SK-MEL-5 (cell line): ENCODE data around the gene AMER3. TPM values are rescaled to one million over a fixed set of nuclear protein-coding genes. Genes with fewer than 3 reads are reported as not detected.

Experiments
- DNase-seq: peaks from one replicate; pipeline ENCODE4 v3.0.0-alpha.2; 2016; ENCODE audit warnings: low read depth, low spot score
- in situ Hi-C: cut with HindIII; loops from 2 replicates; pipeline ENCODE4 v1.10.0; 2016; ENCODE audit warnings: low sequenced_read_pairs, high pct_unique_total_duplicates, low pct_unique_long_range_greater_than_20kb
- total RNA-seq: library from RNA; depleted of rRNA; stranded (reverse); fragments of >200 nt; shearing (Covaris generic); gene quantifications from 2 replicates; pipeline ENCODE4 v1.2.3, GENCODE V29; 2014

The AMER3 gene
- total RNA-seq, 1 experiment from 2014 or later = not detected

- DNase-seq = no peak
- in situ Hi-C loops = no loop called here
These were observed 11.5 kb downstream of the AMER3 start for GRCh38 chr2:130766711-130767407.

DNA sequence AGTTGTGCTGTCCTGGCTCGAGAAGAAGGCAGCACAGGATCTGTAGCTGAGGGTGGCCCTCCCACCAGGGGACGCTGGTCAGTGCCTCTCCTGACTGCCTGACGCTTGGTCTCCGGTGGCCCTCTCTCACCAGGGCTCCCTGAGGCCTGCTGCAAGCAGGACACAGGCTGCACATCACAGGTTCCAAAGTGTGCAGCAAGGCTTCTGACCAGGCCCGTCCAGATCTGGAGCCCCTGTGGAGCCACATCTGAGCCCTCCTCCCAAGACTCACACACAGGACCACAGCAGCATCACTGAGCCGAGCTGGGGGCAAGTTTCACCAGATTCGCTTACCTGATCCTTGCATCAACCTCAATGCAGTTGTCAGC is 12.1 kb downstream of the AMER3 start:
- in situ Hi-C loops = no loop called here
- no peak for DNase-seq

GRCh38 chr2:130768191-130768855 is 13.0 kb downstream of the AMER3 start:
- DNase-seq = peak; percentile 21
- in situ Hi-C loops = no loop called here

DNA sequence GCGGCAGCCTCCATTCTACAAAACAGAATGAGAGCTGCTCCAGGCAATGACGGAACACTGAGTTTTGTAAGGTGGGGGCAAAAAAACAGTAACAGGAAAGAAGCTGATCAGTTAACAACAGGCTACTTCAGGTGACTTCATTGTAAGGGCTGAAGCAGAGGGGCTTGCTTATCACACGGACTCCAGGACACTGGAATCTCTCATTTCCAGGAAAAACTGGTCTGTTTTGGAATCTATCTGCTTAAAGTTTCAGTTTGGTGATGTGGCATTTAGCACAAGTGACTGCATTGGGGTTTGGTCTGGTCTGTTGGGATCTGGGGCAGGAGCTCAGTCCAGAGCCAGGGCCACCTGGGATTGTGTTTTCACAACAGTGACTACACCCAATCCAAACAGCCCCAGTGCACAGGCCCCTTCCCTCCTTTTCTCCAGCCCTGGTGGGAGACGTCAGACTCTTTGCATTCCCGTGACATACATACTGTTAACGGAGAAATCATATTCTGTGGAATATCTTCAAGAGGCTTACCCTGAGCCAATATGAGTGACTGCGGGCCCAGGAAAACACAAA is 14.1 kb downstream of the AMER3 start:
- no peak for DNase-seq
- in situ Hi-C loops = no loop called here

GRCh38 chr2:130776550-130776949 is 21.2 kb downstream of the AMER3 start:
- peak; percentile 13 for DNase-seq
- in situ Hi-C loops = no loop called here

- in situ Hi-C loops = no loop called here
- no peak for DNase-seq
These were observed 23.4 kb downstream of the AMER3 start for GRCh38 chr2:130778781-130779180.

DNA sequence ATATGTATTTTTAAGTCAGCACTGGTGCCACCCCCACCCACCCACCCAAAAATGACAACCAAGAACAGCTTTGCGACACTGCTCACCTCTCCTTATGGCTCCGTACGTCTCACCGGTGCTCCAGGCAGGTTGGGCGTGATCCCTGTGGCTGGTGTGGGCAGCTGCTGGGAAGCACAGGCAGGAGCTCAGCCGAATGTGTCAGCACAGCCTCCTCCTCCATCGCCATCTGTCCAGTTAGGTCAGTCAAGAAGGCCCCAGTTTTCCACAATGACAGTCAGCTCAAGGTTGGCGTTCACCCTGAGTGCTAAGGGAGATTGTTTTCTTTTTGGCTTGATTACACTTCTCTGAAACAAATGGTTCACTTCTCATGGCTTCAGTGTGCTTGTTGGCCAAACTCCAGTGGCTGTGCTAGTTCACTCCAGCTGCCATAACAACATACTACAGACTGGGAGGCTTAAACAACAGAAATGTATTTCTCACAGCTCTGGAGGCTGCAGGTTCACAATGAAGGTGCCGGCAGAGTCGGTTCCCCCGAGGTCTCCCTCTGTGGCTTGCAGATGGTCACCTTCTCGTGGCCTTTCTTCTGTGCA is 30.2 kb downstream of the AMER3 start:
- DNase-seq = no peak
- in situ Hi-C loops = no loop called here

DNA sequence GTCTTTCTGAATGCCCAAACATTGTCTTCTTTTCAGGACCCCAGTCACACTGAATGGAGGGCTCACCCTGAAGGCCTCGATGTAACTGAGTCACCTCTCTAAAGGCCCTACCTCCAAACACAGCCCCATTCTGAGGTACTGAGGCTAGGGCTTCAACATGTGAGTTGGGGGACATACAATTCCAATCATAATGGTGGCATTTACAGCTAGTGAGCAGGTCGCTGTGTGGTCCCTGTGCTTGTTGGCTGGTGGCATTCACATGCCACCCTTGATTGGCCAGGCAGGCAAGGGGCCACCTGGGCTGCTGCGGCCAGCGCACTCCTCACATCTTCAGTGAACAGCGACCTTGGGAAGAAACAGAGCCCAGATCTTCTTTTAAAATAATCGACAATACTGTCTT is 30.7 kb downstream of the AMER3 start:
- in situ Hi-C loops = no loop called here

GRCh38 chr2:130787841-130788240 is 32.5 kb downstream of the AMER3 start:
- in situ Hi-C loops = no loop called here
- DNase-seq = no peak

More for the DNA sequence above, 30.7 kb downstream of the AMER3 start:
- DNase-seq = no peak

- no peak for DNase-seq
- in situ Hi-C loops = no loop called here
These were observed 35.0 kb downstream of the AMER3 start for GRCh38 chr2:130790312-130790711.

DNA sequence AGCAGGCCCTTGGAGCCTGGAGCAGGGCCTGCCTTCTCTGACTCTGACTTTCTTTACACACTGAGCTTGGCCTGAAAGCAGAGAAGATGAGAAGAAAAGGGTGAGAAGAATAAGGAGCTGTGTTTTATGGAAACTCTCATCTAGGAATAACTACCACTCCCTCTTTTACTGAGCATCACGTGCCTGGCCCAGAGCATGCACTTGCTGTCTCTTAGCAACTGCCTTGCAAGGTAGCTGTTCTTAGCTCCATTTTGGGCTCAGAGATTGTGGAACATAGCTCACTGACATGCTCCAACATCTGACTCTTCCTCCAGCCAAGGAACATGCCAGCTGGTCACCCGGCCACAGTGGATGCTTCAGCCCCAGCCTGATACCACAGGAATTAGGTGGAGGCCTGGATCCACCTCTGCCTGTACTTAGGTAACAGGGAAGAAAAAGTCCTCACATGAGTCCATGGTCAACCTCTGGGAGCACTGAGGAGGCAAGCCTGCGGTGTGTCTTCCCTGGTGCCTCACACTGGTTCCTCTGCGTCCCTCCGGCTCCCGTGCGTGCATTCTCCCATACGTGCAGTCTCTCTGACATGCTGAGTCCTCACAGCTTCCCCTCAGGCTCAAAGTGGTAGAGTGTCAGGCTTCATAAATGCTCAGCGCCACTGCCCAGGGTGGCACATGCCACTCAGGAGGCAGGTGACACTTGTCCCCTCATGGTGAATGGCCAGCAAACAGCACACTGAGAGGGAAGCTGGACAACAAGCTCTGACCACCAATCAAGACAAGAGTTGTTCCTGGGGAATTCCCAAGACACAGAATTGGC is 35.7 kb downstream of the AMER3 start:
- DNase-seq = no peak
- in situ Hi-C loops = no loop called here

DNA sequence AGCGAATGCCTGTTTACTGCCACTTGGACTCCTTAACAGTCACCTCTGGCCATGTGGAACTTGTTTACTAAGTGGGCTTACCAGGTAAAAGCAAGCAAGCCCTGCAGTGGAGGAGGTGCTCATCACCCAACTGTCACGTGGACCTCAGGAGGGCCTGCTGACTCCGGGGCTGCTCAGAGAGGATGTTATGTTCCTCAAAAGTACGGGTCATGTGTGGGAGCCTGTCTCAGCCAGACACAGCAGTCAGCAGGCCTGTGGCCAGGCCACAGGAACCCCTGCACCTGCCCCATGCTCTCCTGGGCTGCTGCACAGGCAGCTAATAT is 36.2 kb downstream of the AMER3 start:
- DNase-seq = peak; percentile 24
- in situ Hi-C loops = no loop called here

DNA sequence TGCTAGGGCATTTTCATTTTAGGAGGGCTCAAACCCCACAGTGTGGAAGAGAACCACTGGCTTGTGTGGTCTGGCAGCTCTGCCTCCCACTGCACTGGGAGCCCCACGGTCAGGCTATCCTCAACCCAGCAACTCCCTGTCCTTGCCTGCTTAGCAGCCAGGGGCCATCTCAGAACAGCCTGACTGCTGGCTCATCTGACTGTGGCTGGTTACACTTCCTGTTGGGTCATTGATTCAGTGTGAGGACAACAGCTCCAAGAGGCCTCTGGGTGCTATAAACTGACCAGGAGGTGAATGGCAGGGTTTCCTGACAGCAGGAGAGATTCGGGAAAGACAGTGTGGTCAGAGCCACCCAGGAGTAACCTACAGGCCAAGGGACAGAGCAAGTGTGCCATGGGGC is 40.1 kb downstream of the AMER3 start:
- peak; percentile 16 for DNase-seq
- in situ Hi-C loops = no loop called here

DNA sequence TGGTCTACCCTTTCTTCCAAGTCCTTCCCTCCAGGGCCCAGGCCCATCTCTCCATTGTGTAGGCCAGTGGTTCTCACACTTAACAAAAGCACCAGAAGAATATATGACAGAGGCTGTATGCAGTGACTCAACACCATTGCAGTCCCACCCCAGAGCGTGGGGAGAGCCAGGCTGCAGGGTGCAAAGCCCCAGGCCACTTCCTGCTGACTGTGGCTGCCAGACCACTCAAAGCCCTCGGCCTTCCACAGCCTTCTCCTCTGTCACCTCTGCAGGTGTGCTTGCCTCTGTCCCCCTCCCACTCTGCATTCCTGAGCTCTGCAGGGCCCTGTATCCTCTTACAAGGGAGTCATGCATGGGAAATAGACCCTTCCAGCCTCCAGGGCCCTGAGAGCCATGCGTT is 41.0 kb downstream of the AMER3 start:
- DNase-seq = no peak
- in situ Hi-C loops = no loop called here

DNA sequence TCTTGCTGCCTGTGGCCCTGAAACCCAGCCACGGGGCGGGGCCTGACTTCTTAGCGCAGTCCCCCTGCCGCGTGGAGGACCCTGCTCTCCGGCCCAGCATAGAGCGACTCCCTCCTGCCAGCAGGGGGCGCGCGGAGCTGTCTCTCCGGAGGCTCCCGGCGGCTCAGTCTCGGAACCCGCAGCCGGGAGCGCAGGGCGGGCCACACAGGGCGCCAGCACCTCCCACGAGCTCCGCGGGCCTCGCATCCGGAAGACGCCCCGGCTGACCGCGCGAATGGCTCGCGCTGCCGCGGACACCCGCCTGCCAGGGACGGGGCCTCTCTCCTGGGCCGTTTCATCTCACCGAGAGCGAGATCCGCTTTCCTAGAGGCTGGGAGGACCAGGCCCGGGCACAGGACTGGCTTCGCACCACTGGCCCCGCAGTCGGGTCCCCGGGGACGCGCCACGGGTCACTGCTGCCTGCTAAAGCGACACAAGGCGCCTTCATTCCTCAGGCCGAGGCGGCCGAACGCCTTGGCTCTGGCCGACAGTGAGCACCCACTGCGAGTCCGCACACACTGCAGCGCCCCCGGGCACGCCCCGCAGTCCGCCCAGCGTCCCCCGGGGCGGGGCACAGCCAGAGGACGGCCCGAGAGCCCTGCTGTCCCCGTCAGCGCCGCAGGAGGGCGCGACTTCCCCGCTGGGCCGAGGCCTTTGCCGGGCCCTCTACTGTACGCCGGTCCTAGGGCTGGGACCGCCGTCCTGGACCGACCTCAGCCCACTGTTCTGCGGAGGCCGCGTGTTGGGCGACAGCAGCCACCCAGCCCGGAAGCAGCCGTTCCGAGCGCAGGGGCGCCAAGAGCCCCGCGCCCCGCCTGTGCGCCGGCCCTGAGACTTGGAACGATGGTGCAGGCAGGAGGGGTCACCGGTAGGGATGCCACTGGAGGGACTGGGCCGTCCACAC is 42.4 kb downstream of the AMER3 start:
- DNase-seq = peak; percentile 87
- in situ Hi-C loops = no loop called here

DNA sequence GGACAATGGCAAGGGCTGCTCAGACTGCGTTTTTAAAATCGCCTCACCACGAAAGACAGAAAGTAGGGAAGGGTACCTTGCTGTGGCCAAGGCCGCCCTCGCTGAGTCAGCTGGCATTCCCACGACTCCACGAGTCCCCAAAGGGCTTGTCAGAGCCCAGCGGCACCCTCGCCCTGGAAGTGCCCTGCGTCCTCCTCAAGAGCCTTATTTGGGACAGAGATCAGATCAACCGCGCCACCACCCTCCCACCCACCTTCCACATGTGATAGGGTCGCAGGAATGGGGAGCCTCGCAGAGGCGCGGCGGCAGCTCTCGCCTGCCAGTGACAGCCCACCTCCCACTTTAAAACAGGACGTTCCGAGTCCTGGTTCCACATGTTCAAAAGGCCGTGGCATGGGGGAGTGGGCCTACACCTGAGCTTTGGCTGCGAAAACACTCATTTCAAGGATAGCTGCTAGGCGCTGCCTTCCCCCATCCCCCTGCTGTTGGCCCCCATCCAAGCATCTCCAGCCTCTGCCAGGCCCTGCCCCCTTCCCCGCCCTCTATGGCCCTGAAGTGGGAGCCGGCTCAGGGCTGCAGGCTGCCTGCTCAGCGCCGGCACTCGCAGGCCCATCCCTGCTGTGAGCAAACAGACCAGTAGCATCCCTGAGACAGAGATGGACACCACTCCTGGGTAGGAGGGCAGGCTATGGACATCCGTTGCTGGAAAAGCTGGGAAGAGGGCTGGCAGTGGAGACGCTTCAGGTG is 43.3 kb downstream of the AMER3 start:
- DNase-seq = no peak
- in situ Hi-C loops = no loop called here

DNA sequence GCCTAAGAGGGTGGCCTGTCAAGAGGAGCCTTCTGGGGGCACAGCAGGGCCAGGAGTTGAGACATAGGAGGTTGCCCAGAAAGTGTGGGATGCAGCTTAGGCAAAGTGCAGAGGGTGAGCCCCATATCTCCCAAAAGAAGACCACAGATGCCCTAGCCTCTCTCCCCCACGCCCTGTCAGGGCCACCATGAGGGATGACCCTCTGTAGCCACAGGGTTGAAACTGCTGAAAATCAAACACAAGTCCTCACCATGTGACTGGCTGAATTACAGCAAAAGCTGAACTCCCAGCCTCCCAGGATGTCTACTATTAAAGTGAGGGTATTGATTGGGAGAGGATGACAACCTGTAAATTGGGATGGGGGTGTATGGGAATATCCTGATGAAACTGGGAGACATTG is 44.0 kb downstream of the AMER3 start:
- in situ Hi-C loops = no loop called here
- DNase-seq = no peak
